Stimulated activated CD4-positive, alpha-beta T cell treated with anti-CD3 and anti-CD28 coated beads, Interleukin-15, amount 100 ng/mL, for 1 hour (primary cell): ENCODE data around the gene LMO2.

ENCODE experiments used
- DNase-seq, 2 donors: peaks; one replicate each; pipeline ENCODE4 v3.0.0-alpha.2; 2020; ENCODE audit warnings: low read depth in 1 of 2, low spot score in 1 of 2

Gene LMO2

DNA sequence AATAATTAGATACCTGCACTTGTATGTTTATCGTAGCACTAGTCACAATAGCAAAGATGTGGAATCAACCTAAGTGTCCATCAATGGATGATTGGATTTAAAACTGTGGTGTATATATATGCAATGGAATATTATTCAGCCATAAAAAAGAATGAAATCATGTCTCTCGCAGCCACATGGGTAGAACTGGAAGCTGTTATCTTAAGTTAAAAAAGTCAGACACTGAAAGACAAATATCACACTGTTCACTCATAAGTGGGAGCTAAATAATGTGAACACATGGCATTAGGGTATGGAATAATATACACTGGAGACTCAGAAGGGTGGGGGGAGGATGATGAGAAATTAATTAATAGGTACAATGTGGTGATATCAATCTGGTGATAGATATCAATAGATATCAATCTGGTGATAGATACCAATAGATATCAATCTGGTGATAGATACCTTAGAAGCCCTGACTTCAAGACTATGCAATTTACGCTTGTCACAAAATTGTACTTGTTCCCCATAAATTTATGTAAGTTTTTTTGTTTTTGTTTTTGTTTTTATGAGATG lies 2.0 kb downstream of the LMO2 start:
- no peak for DNase-seq

DNA sequence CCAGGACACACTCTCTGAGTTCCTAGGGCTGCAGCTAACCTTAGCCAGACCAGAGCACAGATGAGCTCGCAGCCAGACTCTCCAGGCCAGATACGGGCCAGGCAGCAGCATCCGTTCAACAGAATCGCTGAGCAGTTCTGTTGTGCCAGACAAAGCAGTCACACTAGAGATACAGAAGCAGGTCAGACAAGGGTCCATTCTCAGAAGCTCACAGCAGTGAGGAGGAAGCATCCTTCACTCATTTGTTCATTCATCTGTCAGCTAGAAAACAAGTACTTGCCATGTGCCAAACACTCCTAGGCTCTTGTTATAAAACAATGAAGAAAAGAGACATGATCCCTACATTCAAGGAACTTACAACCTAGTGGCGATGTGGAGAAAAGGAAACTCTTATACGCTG lies 2.6 kb downstream of the LMO2 start:
- no peak for DNase-seq

DNA sequence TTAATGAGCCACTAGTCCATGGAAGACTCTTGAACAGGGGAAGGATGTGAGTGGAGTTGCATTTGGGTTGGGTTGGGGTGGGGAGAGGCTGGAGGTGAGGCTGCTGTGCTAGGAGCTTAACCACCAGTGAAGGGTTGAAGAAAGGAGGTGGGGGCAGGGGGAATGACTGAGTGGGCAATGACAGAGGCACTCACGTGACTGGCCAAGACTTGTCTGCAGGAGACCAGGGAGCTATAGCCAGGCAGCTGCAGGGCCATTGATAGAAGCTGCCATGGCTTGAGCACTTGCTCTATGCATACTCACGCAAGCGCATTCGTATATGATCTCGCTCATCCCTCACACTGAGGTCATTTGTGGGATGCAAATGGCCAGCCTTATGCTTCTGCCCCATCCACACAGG lies 4.0 kb downstream of the LMO2 start:
- DNase-seq, result no peak

DNA sequence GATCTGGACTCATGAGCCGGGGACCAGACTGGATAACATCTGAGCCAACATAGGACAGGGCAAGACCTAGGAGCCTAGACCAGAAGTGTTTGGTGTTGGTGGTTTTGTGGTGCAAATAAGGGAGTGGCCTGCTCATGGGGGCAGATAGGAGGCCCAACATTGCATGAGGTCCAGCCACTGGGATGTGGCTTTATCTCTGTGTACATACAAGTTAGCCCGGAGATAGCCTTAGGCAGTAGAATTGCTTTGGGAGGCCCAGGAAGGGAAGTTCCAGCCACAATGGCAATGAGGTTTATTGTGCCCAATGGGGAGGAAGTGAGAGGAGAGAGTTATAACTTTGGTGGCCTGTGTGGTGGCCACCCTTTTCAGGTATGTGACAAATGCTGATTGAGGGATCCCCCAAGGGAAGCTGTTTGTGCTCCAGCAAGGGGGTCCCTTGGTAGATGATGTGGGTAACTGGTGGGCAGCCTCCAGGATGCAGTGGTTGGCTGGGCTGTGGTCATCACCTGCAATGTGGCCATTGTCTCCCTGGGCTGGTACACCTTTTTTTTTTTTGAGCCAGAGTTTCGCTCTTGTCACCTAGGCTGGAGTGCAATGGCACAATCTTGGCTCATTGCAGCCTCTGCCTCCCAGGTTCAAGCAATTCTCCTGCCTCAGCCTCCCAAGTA lies 6.4 kb downstream of the LMO2 start:
- DNase-seq, result no peak

DNA sequence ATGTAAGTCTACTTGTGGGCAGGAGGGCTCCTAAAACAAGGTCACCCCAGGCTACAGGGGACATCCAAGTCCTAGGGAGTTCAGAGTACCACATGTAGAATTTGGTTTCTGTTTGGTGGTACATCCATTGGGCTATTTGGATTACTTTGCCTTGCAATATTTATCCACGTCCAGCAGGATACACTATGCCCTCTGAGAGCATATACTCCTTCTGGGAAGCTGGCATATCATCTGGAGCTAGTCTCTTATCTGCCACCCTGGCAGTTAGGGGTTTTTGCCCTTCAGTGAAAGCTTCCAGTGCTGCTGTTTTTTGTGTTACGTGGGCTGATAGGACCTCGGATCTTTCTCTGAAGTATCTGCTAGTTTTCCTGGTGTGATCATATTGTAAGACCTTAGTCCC lies 7.3 kb downstream of the LMO2 start:
- DNase-seq, result no peak

DNA sequence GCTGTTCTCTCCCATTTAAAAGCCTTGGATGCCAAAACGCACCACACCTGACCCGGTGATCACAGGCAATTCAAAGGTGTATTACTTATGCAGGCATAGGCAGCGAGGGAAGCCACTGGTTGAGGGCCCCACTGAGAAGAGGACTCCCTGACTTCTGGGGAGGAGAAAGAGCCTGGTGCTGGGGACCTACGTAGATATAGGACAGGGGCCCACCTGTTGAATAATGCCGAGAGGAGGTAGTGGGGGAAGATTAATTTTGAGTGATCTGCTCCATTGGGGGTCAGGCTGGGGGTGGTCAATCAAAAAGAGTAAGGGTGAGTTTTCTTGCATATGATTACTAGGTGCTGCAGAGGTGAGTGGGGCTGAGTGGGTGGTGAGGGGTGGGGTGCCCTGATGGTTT lies 7.8 kb downstream of the LMO2 start:
- no peak for DNase-seq

DNA sequence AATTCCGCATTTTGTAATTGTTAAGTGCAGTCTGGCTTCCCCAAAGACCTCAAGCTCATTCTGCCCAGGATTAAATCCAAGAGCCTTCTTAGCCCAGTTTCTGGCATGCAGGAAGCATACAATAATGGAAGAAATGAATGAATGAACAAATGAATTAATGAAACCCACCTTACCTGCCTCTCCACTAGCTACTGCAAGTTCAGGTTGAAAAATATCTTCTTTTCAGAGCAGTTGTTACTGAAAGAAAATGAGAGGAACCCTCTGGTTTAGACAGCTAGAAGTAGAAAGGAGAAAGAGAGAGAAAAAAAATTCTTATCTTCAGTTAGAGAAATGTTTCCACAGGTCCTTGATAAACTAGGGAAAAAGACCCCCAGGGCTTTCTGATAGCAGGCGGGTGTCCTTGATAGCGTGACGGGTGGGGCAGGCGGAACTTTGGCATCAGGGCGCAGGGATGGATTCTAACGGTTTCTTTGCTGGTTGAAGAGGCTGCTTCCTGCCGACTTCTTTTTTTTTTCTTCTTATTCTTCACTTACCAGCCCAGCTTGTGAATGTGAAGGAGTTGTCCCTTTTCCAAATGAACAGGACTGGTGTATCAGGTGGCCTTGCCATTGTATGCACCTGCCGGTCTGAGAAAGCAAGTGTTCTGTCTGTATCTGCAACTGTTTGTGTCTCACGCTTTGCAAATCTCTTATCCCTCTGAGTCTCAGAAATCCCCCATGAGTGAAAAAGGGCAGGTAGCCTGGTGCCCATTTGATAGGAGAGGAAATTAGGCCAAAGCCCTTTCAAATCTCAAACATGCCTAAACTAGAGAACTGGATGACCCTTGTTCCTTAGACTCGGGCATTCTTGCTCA lies 10.0 kb downstream of the LMO2 start:
- no peak for DNase-seq

DNA sequence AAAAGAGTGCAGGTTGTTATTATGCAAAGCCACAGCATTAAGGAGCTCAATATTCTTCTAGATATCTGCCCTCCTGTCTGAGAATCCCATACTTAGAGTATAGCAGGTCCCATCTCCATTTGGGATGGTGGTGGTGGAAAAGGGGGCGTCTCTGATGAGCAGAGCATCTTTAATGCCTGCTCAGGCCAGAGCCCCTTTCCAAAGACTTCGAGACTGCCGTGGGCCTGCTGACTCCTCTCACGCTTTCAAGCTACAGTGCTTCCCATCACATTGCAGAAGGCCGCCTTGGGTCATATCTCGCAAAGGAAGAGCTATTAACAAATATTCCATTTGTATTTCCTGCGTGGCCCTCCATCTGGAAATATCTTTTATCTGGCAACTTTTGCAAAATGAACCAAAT lies 10.9 kb downstream of the LMO2 start:
- DNase-seq, result no peak

DNA sequence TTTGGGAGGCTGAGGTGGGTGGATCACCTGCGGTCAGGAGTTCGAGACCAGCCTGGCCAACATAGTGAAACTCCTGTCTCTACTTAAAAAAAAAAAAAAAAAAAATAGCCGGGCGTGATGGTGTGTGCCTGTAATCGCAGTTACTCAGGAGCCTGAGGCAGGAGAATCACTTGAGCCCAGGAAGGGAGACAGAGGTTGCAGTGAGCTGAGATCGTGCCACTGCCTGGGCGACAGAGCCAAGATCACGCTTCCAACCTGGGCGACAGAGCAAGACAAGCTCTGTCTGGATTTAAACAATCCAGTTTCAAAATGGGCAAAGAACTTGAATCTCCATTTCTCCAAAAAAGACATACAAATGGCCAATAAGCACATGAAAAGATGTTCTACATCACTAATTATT lies 12.5 kb downstream of the LMO2 start:
- no peak for DNase-seq

DNA sequence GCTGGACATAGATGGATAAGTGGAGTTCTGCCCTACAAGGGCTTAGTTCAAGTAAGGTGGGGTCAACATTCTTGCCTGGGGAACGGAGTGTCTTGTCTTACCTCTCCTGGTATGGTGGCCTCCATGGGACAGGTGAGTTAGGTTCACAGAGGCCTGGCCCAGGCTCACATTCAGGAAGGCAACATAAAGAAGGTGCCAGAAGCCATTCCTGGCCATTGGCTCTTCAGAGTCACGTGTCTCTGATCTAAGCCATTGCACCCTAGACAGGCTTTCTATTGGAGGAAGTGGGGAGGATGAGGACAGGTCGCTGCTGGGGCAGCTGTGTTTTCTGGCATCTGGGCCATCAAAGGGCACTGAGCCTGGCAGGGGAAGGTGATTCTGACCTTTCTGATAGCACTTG lies 14.8 kb downstream of the LMO2 start:
- no peak for DNase-seq

DNA sequence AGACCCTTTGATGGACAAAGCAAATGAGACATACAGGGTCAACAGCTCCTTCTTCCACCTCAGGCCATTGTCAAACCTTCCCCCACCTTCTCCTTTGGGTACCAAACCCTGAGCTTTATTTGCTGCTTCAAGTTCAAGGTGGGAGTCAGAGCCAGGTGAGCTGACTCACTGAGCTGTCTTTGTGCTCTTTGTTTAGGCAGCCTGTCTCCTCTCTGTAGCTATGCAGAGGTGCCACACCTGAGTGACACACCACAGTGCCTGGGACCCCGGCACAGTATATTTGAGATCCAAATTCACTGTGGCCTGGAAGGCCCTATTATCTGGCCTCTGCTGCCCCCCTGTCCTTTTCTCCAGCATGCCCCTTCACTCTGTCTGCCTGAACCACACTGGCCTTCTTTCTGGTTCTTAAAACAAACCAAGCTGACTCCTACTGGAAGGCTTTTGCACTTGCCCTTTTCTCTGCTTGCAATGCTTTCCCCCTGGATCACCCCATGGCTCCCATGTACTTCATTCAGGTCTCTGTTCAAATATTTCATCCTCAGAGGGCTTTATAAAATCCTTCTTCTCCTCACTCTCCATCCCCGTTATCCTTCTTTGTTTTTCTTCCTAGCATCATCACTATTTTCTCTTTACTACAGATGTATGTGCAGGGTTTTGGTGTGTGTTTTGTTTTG lies 16.1 kb downstream of the LMO2 start:
- DNase-seq, result no peak

DNA sequence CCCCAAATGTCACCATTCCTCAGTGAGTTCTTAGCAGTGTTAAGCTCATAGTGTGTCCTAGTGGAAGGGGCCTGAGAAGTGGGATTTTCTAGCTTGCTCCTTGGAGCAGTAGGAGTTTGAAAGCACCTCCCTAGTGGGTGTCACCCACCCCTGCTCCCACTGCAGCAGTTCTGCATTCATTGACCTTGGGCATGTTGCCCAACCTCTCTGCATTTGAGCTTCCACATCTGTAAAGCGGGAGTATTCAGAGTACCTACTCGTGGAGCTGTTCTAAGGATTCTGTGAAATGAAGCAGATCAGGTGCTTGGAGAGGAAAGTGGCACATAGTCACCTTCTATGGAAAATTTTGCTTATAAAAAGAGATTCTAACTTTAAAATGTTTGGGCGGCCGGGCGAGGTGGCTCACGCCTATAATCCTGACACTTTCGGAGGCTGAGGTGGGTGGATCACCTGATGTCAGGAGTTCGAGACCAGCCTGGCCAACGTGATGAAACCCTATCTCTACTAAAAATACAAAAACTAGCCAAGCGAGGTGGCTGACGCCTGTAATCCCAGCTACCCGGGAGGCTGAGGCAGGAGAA lies 16.9 kb downstream of the LMO2 start:
- DNase-seq, result no peak

DNA sequence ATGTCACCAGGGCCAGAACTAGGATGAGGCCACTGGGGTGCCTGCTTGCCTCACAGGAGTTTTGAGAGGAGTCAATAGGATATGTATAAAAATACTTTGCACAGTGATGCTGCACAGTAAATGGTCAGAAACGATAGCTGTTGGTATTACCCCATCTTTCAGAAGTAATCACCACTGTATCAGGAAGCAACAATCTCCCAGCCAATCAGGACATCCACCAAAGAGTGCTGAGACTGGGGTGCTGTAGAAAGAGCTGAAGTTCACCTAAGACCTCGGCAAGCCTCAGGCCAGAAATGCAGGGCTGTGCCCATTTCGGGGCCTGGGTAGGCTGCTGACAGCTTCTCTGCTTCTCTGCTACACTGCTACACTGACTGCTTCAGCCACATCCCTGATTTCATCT lies 17.4 kb downstream of the LMO2 start:
- no peak for DNase-seq

DNA sequence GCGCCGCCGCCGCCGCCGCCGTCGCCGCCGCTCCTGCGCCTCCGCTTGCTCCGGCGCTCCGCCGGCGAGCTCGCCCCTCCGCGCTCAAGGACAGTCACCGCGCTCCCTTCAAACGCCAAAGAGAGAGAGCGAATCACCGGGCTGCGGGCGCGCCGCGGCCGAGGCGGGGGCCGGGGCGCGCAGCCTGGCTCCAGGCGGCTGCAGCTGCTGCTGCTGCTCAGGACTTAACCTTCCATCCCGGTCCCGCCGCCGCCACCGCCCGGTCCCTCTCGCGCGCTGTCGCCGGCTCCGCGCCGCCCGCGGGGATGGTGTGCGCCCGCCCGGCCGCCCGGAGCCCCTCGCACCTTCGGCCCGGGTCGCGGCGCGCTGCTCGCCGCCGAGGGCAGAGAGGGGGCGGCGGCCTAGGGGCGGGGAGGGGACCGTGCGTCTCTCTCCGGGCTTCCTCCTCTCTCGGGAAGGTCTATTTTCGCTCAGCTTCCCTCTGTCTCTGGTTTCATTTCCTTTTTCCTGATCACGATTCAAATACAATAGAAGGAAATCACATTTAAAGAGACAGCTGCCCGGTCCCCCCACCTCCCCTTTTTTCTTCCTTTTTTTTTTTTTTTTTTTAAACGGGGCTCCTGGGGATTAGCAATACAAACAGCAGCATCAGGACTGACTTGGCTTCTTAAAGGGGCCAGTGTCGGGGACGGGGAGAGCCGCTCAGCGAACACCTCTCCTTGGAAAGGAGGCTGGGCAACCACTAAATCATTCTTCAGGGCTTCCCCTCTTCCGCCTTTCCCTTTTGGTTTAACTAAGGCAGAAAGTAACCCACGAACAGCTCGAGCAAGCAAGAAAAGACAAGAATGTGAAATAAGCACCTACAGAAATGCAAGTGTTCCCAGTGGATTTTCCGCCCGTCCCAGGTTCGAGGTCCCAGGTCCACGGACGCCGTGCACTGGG lies 22.1 kb downstream of the LMO2 start:
- DNase-seq, result no peak

DNA sequence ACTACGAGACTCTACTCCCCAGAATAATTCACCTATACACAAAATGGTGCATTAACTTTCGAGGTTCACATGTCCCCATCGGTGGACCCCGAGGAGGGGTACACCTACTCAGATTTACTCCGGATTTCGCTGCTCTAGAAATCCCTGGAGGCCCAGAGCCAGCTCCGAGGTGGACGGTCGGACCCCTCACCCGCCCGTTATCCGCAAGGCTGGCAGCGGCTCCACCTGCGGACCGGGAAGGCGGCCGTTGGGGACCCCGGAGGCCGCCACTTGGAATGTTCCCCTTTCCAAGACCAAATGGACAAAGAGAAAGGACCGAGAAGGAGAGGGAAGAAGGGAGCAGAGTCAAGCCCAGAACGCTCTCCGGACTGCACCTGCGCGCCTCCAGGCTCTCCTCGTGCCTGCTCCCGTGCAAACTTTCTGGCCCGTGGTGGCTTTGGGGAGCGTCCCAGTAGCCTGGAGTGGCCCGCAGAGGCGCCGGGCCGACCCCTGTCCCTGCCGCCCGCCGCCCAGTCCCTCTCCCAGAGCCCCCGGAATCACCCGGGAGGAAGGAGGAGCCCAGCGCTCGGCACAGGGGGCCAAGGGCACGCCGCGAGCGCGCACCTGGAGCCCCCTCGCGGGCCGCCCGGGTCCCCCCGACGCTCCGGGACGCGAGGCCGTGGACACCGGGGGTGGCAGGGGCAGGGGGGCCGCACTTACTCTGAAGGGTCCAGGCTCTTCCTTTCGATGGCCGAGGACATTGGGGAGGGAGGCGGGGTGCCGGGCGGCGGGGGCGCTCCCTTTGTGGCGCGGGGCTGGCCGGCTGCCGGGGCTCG lies 23.0 kb downstream of the LMO2 start:
- DNase-seq, result no peak

DNA sequence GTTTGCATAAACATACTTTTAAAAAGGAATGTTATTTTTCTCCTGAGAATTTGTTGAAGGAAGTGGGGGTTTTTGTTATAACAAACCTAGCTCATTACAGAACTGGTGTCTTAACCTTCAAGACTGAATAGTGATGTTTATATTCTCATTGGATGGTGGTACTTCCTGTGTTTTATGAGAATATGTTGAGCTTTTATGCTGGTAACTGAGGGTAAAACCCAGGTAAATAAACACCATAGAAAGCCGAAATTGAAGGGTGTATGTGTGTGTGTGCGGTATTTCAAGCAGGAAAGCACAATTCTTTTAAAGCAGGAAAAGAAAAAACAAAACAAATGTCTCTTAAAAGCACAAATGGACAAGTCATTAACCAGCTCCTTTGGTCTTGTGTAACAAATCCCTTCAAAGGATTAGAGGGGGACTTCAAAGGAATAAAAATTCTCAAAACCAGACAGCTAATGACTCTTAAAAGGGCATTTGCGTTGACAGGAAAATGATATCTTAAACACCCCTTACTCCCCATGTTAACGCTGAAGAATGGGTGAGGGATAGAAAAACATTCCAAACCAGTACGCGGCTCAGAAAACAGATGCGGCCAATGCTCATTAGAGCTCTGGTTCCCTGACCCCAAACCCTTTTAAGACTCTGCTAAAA lies 23.8 kb downstream of the LMO2 start:
- no peak for DNase-seq

DNA sequence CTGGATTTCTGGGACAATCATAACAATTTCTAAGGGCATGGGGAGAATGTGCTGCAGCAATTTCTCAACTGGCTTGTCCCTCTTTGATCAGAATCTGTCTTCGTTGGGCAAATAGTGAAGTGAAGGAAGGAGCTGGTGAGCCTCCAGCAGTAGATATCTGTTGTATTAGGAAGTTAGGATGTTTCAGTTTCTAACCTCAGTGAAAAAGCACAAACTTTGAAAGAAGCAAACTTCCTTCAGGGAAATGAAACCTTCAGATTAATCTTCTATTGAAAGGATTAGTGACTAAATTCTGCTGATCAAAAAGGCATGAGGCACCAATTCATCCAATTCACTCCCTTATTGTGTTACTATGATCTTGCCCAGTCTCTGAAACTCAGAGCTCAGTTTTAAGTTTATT lies 24.3 kb downstream of the LMO2 start:
- no peak for DNase-seq

DNA sequence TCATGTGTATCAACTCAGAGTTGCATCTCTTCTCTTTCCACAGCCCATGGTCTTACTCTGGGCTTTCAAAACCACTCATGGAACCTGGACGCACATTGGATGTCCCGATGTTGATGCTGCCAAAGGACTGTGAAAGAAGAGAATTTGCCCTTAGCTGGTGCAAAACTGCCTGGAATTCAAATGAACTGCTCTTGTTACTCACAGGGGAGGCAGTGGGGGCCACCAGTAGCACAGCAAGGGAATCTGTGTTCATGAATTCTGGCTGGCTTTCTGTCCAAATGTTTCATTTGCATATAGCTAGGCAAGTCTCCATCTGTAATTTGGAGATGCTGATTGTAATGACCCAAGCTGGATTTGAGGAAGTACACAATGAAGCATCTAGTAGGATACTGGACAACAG lies 24.9 kb downstream of the LMO2 start:
- no peak for DNase-seq

DNA sequence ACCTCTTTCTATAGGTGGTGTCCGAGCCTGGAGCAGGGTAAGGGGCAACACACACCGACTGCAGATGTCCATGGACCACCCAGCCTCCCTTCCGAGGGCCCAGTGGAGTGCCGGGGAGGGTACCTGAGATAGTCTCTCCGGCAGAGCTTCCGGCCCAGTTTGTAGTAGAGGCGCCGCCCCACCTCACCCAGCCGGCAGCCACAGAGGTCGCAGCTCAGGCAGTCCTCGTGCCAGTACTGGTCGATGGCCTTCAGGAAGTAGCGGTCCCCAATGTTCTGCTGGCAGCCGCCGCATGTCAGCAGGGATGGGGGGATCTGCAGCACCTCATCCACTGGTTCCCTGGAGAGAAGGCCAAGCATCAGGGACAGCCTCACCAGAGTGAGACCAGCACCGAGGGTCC lies 27.4 kb downstream of the LMO2 start:
- no peak for DNase-seq
